H1 (cell line): ENCODE measurements around the gene SMNDC1. TPM values are rescaled to one million over a fixed set of nuclear protein-coding genes. Genes with fewer than 3 reads are reported as not detected.

Source experiments
- CTCF ChIA-PET: fragments of 300-600 bp; sonication (Branson Sonifier 250); formaldehyde crosslinking; loops from one replicate; lab custom pipeline; 2021; ENCODE audit not compliant: partially characterized antibody; lab: Charles Lee
- POLR2A ChIA-PET: fragments of 300-600 bp; sonication (Branson Sonifier 250); formaldehyde crosslinking; loops from one replicate; lab custom pipeline; 2021; ENCODE audit warnings: inconsistent platforms; ENCODE audit not compliant: partially characterized antibody; lab: Charles Lee
- DNase-seq, 2 experiments: peaks; one replicate each; pipeline versions ENCODE4 v3.0.0 to v3.0.0-alpha.2; 2010 to 2022; ENCODE audit warnings: low spot score in 2 of 2, low read depth in 1 of 2, mixed read lengths in 1 of 2
- FAIRE-seq: peaks from 2 replicates; lab custom pipeline; 2011; peaks lifted over from hg19 to GRCh38; lab: Jason Lieb, UNC
- H2AFZ ChIP-seq: 2 replicates; pipeline ENCODE4 v1.8.1; 2012; ENCODE audit warnings: low read length, inconsistent platforms
- H2AK5ac ChIP-seq: 2 replicates; pipeline ENCODE4 v1.6.1; 2013; ENCODE audit warnings: low read depth, low read length
- H2BK120ac ChIP-seq: replicated peaks from 2 replicates; pipeline ENCODE3; 2013; ENCODE audit warnings: low read depth, low read length, inconsistent platforms
- H2BK12ac ChIP-seq: 2 replicates; pipeline ENCODE4 v1.6.1; 2013; ENCODE audit warnings: low read depth, low read length
- H2BK15ac ChIP-seq: 2 replicates; pipeline ENCODE4 v1.6.1; 2013; ENCODE audit warnings: low read length
- H2BK20ac ChIP-seq: 2 replicates; pipeline ENCODE4 v1.6.1; 2013; ENCODE audit warnings: low read length
- H2BK5ac ChIP-seq: 2 replicates; pipeline ENCODE4 v1.6.1; 2013; ENCODE audit warnings: low read depth, low read length
- H3K14ac ChIP-seq: 2 replicates; pipeline ENCODE4 v1.6.1; 2013; ENCODE audit warnings: inconsistent platforms; ENCODE audit not compliant: insufficient read length
- H3K18ac ChIP-seq: 2 replicates; pipeline ENCODE4 v1.6.1; 2013; ENCODE audit warnings: low read length; ENCODE audit errors: extremely low read depth
- H3K23ac ChIP-seq: 2 replicates; pipeline ENCODE4 v1.6.1; 2013; ENCODE audit warnings: inconsistent platforms; ENCODE audit not compliant: insufficient read length
- H3K23me2 ChIP-seq: 2 replicates; pipeline ENCODE4 v1.6.1; 2013; ENCODE audit warnings: low read depth, low read length
- H3K27ac ChIP-seq: 2 replicates; pipeline ENCODE4 v1.6.1; 2011; ENCODE audit warnings: low read depth, low read length, inconsistent platforms
- H3K27me3 ChIP-seq, 4 experiments: replicated peaks in 1 of 4; 1 replicate in 1 of 4; 2 replicates in 3 of 4; pipeline versions ENCODE4 v1.6.1 to v1.8.1; 2011 to 2013; ENCODE audit warnings: low read length in 3 of 4, mild to moderate bottlenecking in 3 of 4, inconsistent platforms in 2 of 4, mixed read lengths in 2 of 4, moderate library complexity in 1 of 4; ENCODE audit not compliant: control insufficient read depth in 3 of 4, insufficient read depth in 3 of 4; ENCODE audit errors: extremely low read depth in 1 of 4
- H3K36me3 ChIP-seq, 4 experiments: 2 replicates each; pipeline versions ENCODE4 v1.6.1 to v1.8.1; 2011 to 2013; ENCODE audit warnings: mild to moderate bottlenecking in 4 of 4, low read length in 3 of 4, moderate library complexity in 2 of 4, control low read depth in 1 of 4, inconsistent platforms in 1 of 4; ENCODE audit not compliant: insufficient read depth in 4 of 4, control insufficient read depth in 2 of 4
- H3K4ac ChIP-seq: replicated peaks from 2 replicates; pipeline ENCODE3; 2013; ENCODE audit warnings: low read length, low read depth, mixed read lengths, inconsistent platforms; ENCODE audit not compliant: insufficient read length
- H3K4me1 ChIP-seq, 4 experiments: replicated peaks in 1 of 4; 1 replicate in 1 of 4; 2 replicates in 3 of 4; pipeline versions ENCODE4 v1.6.1 to v1.8.1; 2011 to 2013; ENCODE audit warnings: low read length in 3 of 4, inconsistent platforms in 2 of 4, mixed read lengths in 1 of 4; ENCODE audit not compliant: insufficient read depth in 4 of 4, control insufficient read depth in 3 of 4
- H3K4me2 ChIP-seq, 2 experiments: 2 replicates each; pipeline versions ENCODE4 v1.6.1 to v1.8.1; 2011 to 2013; ENCODE audit warnings: low read depth in 2 of 2, low read length in 2 of 2, control low read depth in 1 of 2, inconsistent platforms in 1 of 2, mild to moderate bottlenecking in 1 of 2; ENCODE audit not compliant: insufficient read depth in 1 of 2
- H3K4me3 ChIP-seq, 4 experiments: fragments of 200-600, 300-600 bp in 1 of 4; sonication (generic), shearing (Covaris generic), sonication (Bioruptor Twin) in 1 of 4; 2 replicates each; pipeline versions ENCODE4 v1.5.1 to v1.8.1; 2011 to 2016; ENCODE audit warnings: low read length in 4 of 4, low read depth in 3 of 4, control low read depth in 2 of 4, inconsistent platforms in 2 of 4, mild to moderate bottlenecking in 2 of 4, mixed read lengths in 1 of 4, moderate library complexity in 1 of 4; ENCODE audit not compliant: insufficient read depth in 2 of 4; ENCODE audit errors: extremely low read depth in 1 of 4
- H3K56ac ChIP-seq: replicated peaks from 2 replicates; pipeline ENCODE3; 2013; ENCODE audit warnings: low read depth, mild to moderate bottlenecking, mixed read lengths, low read length, inconsistent platforms; ENCODE audit not compliant: insufficient read length
- H3K79me1 ChIP-seq: 2 replicates; pipeline ENCODE4 v1.6.1; 2013; ENCODE audit warnings: low read depth, low read length, control low read depth
- H3K79me2 ChIP-seq, 2 experiments: 2 replicates each; pipeline versions ENCODE4 v1.6.1 to v1.8.1; 2012 to 2013; ENCODE audit warnings: low read length in 2 of 2, mild to moderate bottlenecking in 2 of 2, inconsistent platforms in 1 of 2; ENCODE audit not compliant: insufficient read depth in 2 of 2, control insufficient read depth in 1 of 2
- H3K9ac ChIP-seq, 4 experiments: replicated peaks in 1 of 4; 1 replicate in 1 of 4; 2 replicates in 3 of 4; pipeline versions ENCODE4 v1.6.1 to v1.8.1; 2011 to 2013; ENCODE audit warnings: low read depth in 3 of 4, low read length in 3 of 4, control low read depth in 2 of 4, mild to moderate bottlenecking in 2 of 4, moderate library complexity in 2 of 4, inconsistent platforms in 1 of 4; ENCODE audit errors: extremely low read depth in 1 of 4
- H3K9me3 ChIP-seq, 2 experiments: 2 replicates each; pipeline versions ENCODE4 v1.6.1 to v1.8.1; 2012 to 2013; ENCODE audit warnings: mild to moderate bottlenecking in 2 of 2, moderate library complexity in 2 of 2, control low read depth in 1 of 2, inconsistent platforms in 1 of 2, low read depth in 1 of 2, low read length in 1 of 2, mixed read lengths in 1 of 2; ENCODE audit not compliant: insufficient read depth in 2 of 2
- H4K20me1 ChIP-seq, 2 experiments: replicated peaks in 1 of 2; 2 replicates each; pipeline versions ENCODE3 to v1.8.1; 2011 to 2013; ENCODE audit warnings: inconsistent platforms in 2 of 2, low read length in 2 of 2, mild to moderate bottlenecking in 1 of 2; ENCODE audit not compliant: insufficient read depth in 2 of 2, control insufficient read depth in 1 of 2
- H4K5ac ChIP-seq: 2 replicates; pipeline ENCODE4 v1.6.1; 2013; ENCODE audit warnings: low read length, low read depth, mixed read lengths, inconsistent platforms; ENCODE audit not compliant: insufficient read length
- H4K8ac ChIP-seq: 2 replicates; pipeline ENCODE4 v1.8.0; 2013; ENCODE audit warnings: mild to moderate bottlenecking, moderate library complexity, low read length, inconsistent platforms; ENCODE audit not compliant: insufficient read depth; ENCODE audit errors: extremely low read depth
- H4K91ac ChIP-seq: replicated peaks from 2 replicates; pipeline ENCODE3; 2013; ENCODE audit warnings: low read length, mixed read lengths, inconsistent platforms; ENCODE audit not compliant: insufficient read length
- CREB1 ChIP-seq: IDR thresholded peaks from 2 replicates; pipeline ENCODE4 v1.6.1; 2012; ENCODE audit warnings: inconsistent platforms
- EGR1 ChIP-seq: IDR thresholded peaks from 2 replicates; pipeline ENCODE4 v1.6.1; 2011; ENCODE audit warnings: low read depth, low read length, borderline replicate concordance
- JUN ChIP-seq: IDR thresholded peaks from 2 replicates; pipeline ENCODE4 v1.6.1; 2011; ENCODE audit warnings: low read depth, mild to moderate bottlenecking, improper control_type of control experiment, low read length
- SUZ12 ChIP-seq: fragments of 200-600 bp; sonication (generic); IDR thresholded peaks from 2 replicates; pipeline ENCODE4 v1.6.1; 2012; ENCODE audit warnings: mild to moderate bottlenecking, inconsistent platforms, low read length, moderate library complexity, mixed read lengths
- TAF7 ChIP-seq: optimal IDR thresholded peaks from 2 replicates; pipeline ENCODE3; 2011; ENCODE audit warnings: low read depth, mild to moderate bottlenecking, inconsistent platforms, low read length, moderate library complexity, borderline replicate concordance
- WGBS, 2 experiments: shearing (Covaris generic) in 1 of 2; methylation state at CpG; one replicate each; pipeline versions ENCODE4 v1.1.6 to v1.1.7; 2013 to 2015; ENCODE audit warnings: low lambda C conversion rate in 2 of 2, mixed read lengths in 2 of 2, inconsistent platforms in 1 of 2, low coverage in 1 of 2, missing lambda C conversion rate in 1 of 2; ENCODE audit not compliant: insufficient replicate concordance in 2 of 2, insufficient coverage in 1 of 2, insufficient read length in 1 of 2; ENCODE audit errors: extremely low coverage in 1 of 2, missing lambda C conversion rate in 1 of 2; 5-methylcytosine and 5-hydroxymethylcytosine counted together
- polyA plus RNA-seq, 7 experiments: library from polyadenylated mRNA; depleted of rRNA in 3 of 7; stranded (reverse) in 5 of 7; unstranded in 2 of 7; fragments of >200 nt in 5 of 7; fragments of 200-250 nt in 2 of 7; gene quantifications; 1 replicate in 5 of 7; 2 replicates in 1 of 7; 4 replicates in 1 of 7; pipeline versions ENCODE4 v1.2.1 to v1.2.3, GENCODE V29; 2011 to 2013; ENCODE audit warnings: missing spikeins in 2 of 7, mixed read lengths in 2 of 7
- total RNA-seq: library from RNA; stranded (reverse); fragmentation: NEBNext Ultra II Directional; extraction: Animal tissue kit (Norgen Biotek cat#: 25700); gene quantifications from 2 replicates; pipeline ENCODE4 v1.2.1, GENCODE V29; 2021

SMNDC1 gene
- total and polyA plus RNA-seq, 2 of the 8 experiments (the other 6 are each of a cell fraction or from before 2014, with no cell fraction given), result 8.1 to 48.6 TPM

DNA sequence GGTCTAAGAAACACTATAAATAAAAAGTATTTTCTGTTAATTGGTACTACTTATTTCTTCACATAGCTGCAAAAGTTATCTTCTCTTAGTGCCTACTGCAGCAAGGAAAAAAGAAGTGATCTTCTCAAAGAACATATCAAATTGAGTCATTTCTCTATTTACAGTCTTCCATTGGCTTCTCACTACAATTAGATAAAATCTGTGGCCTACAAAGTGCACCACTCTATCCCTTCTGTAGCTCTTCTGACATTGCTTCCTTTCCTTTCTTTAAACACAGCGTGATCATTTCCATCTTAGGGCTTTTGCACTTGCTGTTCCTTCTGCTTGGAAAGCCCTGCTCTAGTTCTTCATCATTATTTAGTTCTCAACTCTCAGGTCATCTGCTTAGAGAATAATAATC, 52.6 kb downstream of the SMNDC1 start:
- WGBS, 2 experiments, result 59% methylated on average over 1 of the region's 1 CpG; no CpG with 5 or more reads in 1 of the 2 experiments
- H2BK5ac ChIP-seq, result no peak overlapping the region
- no peak overlapping the region for H4K91ac ChIP-seq
- CTCF ChIA-PET, result interaction anchor here (1.6 to 2.1 kb wide), 2 partner anchors 27 to 45 kb away, joined by 7 read pairs; partner anchors contain the start of gene MXI1
- no peak overlapping the region for H3K4me2 ChIP-seq
- no peak overlapping the region for H3K4ac ChIP-seq
- H2AK5ac ChIP-seq, result no peak overlapping the region
- no peaks in the 10 kb centered on the region for H3K36me3 ChIP-seq
- H3K9me3 ChIP-seq, result no peaks in the 10 kb centered on the region
- H3K79me1 ChIP-seq, result no peaks in the 10 kb centered on the region
- no peak overlapping the region for H3K4me3 ChIP-seq
- FAIRE-seq (no peak), DNase-seq (no peak)
- no peak overlapping the region for H4K5ac ChIP-seq
- H3K18ac ChIP-seq, result no peak overlapping the region
- H3K14ac ChIP-seq, result no peak overlapping the region
- no peak overlapping the region for H2BK12ac ChIP-seq
- no peaks in the 10 kb centered on the region for H3K79me2 ChIP-seq
- no peaks in the 10 kb centered on the region for H3K4me1 ChIP-seq
- H2BK15ac ChIP-seq, result no peak overlapping the region
- POLR2A ChIA-PET, result no interaction called here
- no peak overlapping the region for H4K8ac ChIP-seq
- no peaks in the 10 kb centered on the region; the same call in 1 of the 2 replicates for H3K23me2 ChIP-seq
- no peak overlapping the region for H2BK20ac ChIP-seq
- H3K23ac ChIP-seq, result no peak overlapping the region
- no peaks in the 10 kb centered on the region for H4K20me1 ChIP-seq
- no peak overlapping the region for H3K9ac ChIP-seq
- H3K27me3 ChIP-seq, result peaks cover 0 to 1% (median 0%) of the 10 kb centered on the region in 4 experiments; a peak in 1 of 7 replicates
- H3K56ac ChIP-seq, result no peak overlapping the region
- no peak overlapping the region for H2BK120ac ChIP-seq
- H3K27ac ChIP-seq, result no peak overlapping the region
- TF ChIP-seq EGR1 (no peak), JUN (no peak), CREB1 (no peak), TAF7 (no peak), SUZ12 (no peak)
- no peak overlapping the region for H2AFZ ChIP-seq
